DND-41 (cell line): ENCODE measurements around the gene CCDC102A.

ENCODE experiments used
- ATAC-seq: fragments of 200-7000 bp; cut with Tn5 transposase; 3 replicates; pipeline ENCODE4 v1.9.1; 2021; ENCODE audit warnings: low read depth; ENCODE audit not compliant: insufficient read depth
- DNase-seq: peaks from one replicate; pipeline ENCODE4 v3.0.0-alpha.2; 2020
- H2AFZ ChIP-seq: 2 replicates; pipeline ENCODE4 v1.6.0; 2012; ENCODE audit warnings: low read depth, low read length
- H3K27ac ChIP-seq: 2 replicates; pipeline ENCODE4 v1.5.1; 2012; ENCODE audit warnings: low read length, inconsistent platforms
- H3K27me3 ChIP-seq: fragments of 200-600 bp; sonication (generic); 2 replicates; pipeline ENCODE4 v1.6.0; 2012; ENCODE audit warnings: low read length, mild to moderate bottlenecking, inconsistent platforms; ENCODE audit not compliant: insufficient read depth, poor library complexity
- H3K36me3 ChIP-seq: 2 replicates; pipeline ENCODE4 v1.5.1; 2012; ENCODE audit warnings: low read length, inconsistent platforms; ENCODE audit not compliant: insufficient read depth
- H3K4me1 ChIP-seq: 2 replicates; pipeline ENCODE4 v1.5.1; 2012; ENCODE audit warnings: mild to moderate bottlenecking, low read length; ENCODE audit not compliant: insufficient read depth
- H3K4me2 ChIP-seq: 2 replicates; pipeline ENCODE4 v1.6.0; 2012; ENCODE audit warnings: mild to moderate bottlenecking, moderate library complexity, low read length, inconsistent platforms; ENCODE audit not compliant: insufficient read depth
- H3K4me3 ChIP-seq, 2 experiments: fragments of 200-600 bp in 1 of 2; shearing (Covaris generic) in 1 of 2; 2 replicates each; pipeline ENCODE4 v1.5.1; 2012 to 2016; ENCODE audit warnings: inconsistent platforms in 2 of 2, low read length in 2 of 2, mild to moderate bottlenecking in 2 of 2, low read depth in 1 of 2, moderate library complexity in 1 of 2
- H3K79me2 ChIP-seq: 2 replicates; pipeline ENCODE4 v1.6.0; 2012; ENCODE audit warnings: low read length, inconsistent platforms; ENCODE audit not compliant: insufficient read depth
- H3K9ac ChIP-seq: 2 replicates; pipeline ENCODE4 v1.6.0; 2012; ENCODE audit warnings: low read depth, mild to moderate bottlenecking, inconsistent platforms, low read length, moderate library complexity
- H3K9me3 ChIP-seq: 2 replicates; pipeline ENCODE4 v1.5.1; 2012; ENCODE audit warnings: low read length, moderate library complexity, mild to moderate bottlenecking, inconsistent platforms; ENCODE audit not compliant: insufficient read depth, severe bottlenecking
- H4K20me1 ChIP-seq: 2 replicates; pipeline ENCODE4 v1.6.0; 2012; ENCODE audit warnings: low read length; ENCODE audit not compliant: insufficient read depth
- CTCF ChIP-seq: IDR thresholded peaks from 2 replicates; pipeline ENCODE4 v1.5.1; 2012; ENCODE audit warnings: borderline replicate concordance, low read length, moderate library complexity, mild to moderate bottlenecking; ENCODE audit not compliant: poor library complexity, severe bottlenecking; ENCODE audit errors: extremely low read depth
- EZH2 ChIP-seq: IDR thresholded peaks from 3 replicates; pipeline ENCODE4 v1.6.1; 2012; ENCODE audit warnings: borderline replicate concordance, low read depth, mild to moderate bottlenecking, moderate library complexity, low read length, inconsistent platforms; ENCODE audit not compliant: severe bottlenecking

Gene CCDC102A

GRCh38 chr16:57479205-57479975, 57.0 kb downstream of the CCDC102A start:
- H3K4me2 ChIP-seq: no peak overlapping the region
- no peaks in the 10 kb centered on the region for H3K4me1 ChIP-seq
- H3K79me2 ChIP-seq: no peaks in the 10 kb centered on the region
- H3K9ac ChIP-seq: no peak overlapping the region
- no peaks in the 10 kb centered on the region for H3K36me3 ChIP-seq
- ATAC-seq: no peak
- H3K27ac ChIP-seq: no peak overlapping the region
- no peaks in the 10 kb centered on the region for H3K27me3 ChIP-seq
- no peaks in the 10 kb centered on the region for H3K9me3 ChIP-seq
- H3K4me3 ChIP-seq: no peak overlapping the region
- no peak for TF ChIP-seq CTCF
- no peak for TF ChIP-seq EZH2
- 0 out of 2 replicates have a peak, but pooled peaks cover 3% of the 10 kb centered on the region for H4K20me1 ChIP-seq
- DNase-seq: no peak
- H2AFZ ChIP-seq: no peak overlapping the region

GRCh38 chr16:57478396-57479204, 57.8 kb downstream of the CCDC102A start:
- no peaks in the 10 kb centered on the region for H3K79me2 ChIP-seq
- no peaks in the 10 kb centered on the region for H3K9me3 ChIP-seq
- no peaks in the 10 kb centered on the region for H3K4me1 ChIP-seq
- no peak overlapping the region for H2AFZ ChIP-seq
- H3K27ac ChIP-seq: no peak overlapping the region
- no peaks in the 10 kb centered on the region for H4K20me1 ChIP-seq
- H3K36me3 ChIP-seq: no peaks in the 10 kb centered on the region
- no peak for ATAC-seq
- no peak overlapping the region for H3K9ac ChIP-seq
- no peak overlapping the region for H3K4me2 ChIP-seq
- no peak for DNase-seq
- TF ChIP-seq EZH2 (no peak), CTCF (no peak)
- H3K27me3 ChIP-seq: no peaks in the 10 kb centered on the region
- H3K4me3 ChIP-seq: no peak overlapping the region

GRCh38 chr16:57477531-57478202, 58.7 kb downstream of the CCDC102A start:
- Histone ChIP-seq H3K27ac (no peak overlapping the region), H3K79me2 (no peaks in the 10 kb centered on the region), H3K4me3 (no peak overlapping the region)

More at GRCh38 chr16:57477531-57478202, 58.7 kb downstream of the CCDC102A start:
- no peak for DNase-seq
- no peak overlapping the region for H2AFZ ChIP-seq
- no peak overlapping the region for H3K4me2 ChIP-seq
- H4K20me1 ChIP-seq: peaks cover 2% of the 10 kb centered on the region
- no peak for TF ChIP-seq CTCF
- no peak for TF ChIP-seq EZH2
- no peak for ATAC-seq
- H3K9me3 ChIP-seq: no peaks in the 10 kb centered on the region
- H3K9ac ChIP-seq: no peak overlapping the region
- H3K27me3 ChIP-seq: no peaks in the 10 kb centered on the region
- H3K36me3 ChIP-seq: peaks cover 6% of the 10 kb centered on the region
- H3K4me1 ChIP-seq: no peaks in the 10 kb centered on the region
